HepG2 (cell line): ENCODE results near the gene ANKRD44.

ENCODE experiments used
- CEBPB ChIP-seq: IDR thresholded peaks from 2 replicates; pipeline ENCODE4 v1.6.1; 2011; ENCODE audit warnings: low read depth, low read length, improper control_type of control experiment, borderline replicate concordance
- CHD4 ChIP-seq: fragments of 200-600 bp; sonication (generic); IDR thresholded peaks from 2 replicates; pipeline ENCODE4 v1.7.0; 2017; ENCODE audit warnings: mild to moderate bottlenecking, low read length, borderline replicate concordance
- CTCF ChIP-seq: sonication (generic); formaldehyde crosslinking; IDR thresholded peaks from 2 replicates; pipeline ENCODE4 v1.5.0; 2020; ENCODE audit warnings: mild to moderate bottlenecking, missing genetic modification reagents, moderate library complexity
- DR1 ChIP-seq: sonication (generic); formaldehyde crosslinking; IDR thresholded peaks from 2 replicates; pipeline ENCODE4 v1.8.0; 2021; ENCODE audit warnings: mild to moderate bottlenecking, missing genetic modification reagents, inconsistent platforms
- ELF1 ChIP-seq: sonication (generic); formaldehyde crosslinking; IDR thresholded peaks from 2 replicates; pipeline ENCODE4 v1.4.0; 2020; ENCODE audit warnings: missing genetic modification reagents
- NCOR1 ChIP-seq: fragments of 200-600 bp; sonication (generic); IDR thresholded peaks from 2 replicates; pipeline ENCODE4 v1.7.0; 2017; ENCODE audit warnings: antibody characterized with exemption, low read length, borderline replicate concordance
- POLR2AphosphoS5 ChIP-seq: IDR thresholded peaks from 2 replicates; pipeline ENCODE4 v1.6.1; 2012; ENCODE audit warnings: low read depth, low read length
- PRPF4 ChIP-seq: fragments of 200-400 bp; formaldehyde crosslinking; IDR thresholded peaks from 2 replicates; pipeline ENCODE4 v1.6.1; 2016; ENCODE audit warnings: low read length, low read depth; ENCODE audit not compliant: poor library complexity, severe bottlenecking
- TAF15 ChIP-seq: fragments of 200-400 bp; formaldehyde crosslinking; IDR thresholded peaks from one replicate; pipeline ENCODE4 v1.6.1; 2018; ENCODE audit warnings: mild to moderate bottlenecking, low read depth, low read length; ENCODE audit not compliant: poor library complexity, severe bottlenecking
- TBX2 ChIP-seq: sonication (generic); formaldehyde crosslinking; IDR thresholded peaks from 2 replicates; pipeline ENCODE4 v1.5.0; 2020; ENCODE audit warnings: missing genetic modification reagents, mild to moderate bottlenecking, borderline replicate concordance
- ZNF274 ChIP-seq: sonication (generic); formaldehyde crosslinking; IDR thresholded peaks from 2 replicates; pipeline ENCODE4 v1.5.1; 2020; ENCODE audit warnings: mild to moderate bottlenecking, missing genetic modification reagents
- ZNF414 ChIP-seq: sonication (generic); formaldehyde crosslinking; IDR thresholded peaks from 2 replicates; pipeline ENCODE4 v1.5.0; 2020; ENCODE audit warnings: missing genetic modification reagents
- TF ChIP-seq, protein P1 (sequence below): sonication (generic); formaldehyde crosslinking; IDR thresholded peaks from 2 replicates; pipeline ENCODE4 v1.4.0; 2020; ENCODE audit warnings: missing genetic modification reagents, borderline replicate concordance
- TF ChIP-seq, protein P2 (sequence below), 2 experiments: IDR thresholded peaks; 2 replicates each; pipeline ENCODE4 v1.6.1; 2011 to 2012; ENCODE audit warnings: low read length in 2 of 2, borderline replicate concordance in 1 of 2, low read depth in 1 of 2, mild to moderate bottlenecking in 1 of 2, moderate library complexity in 1 of 2

DNA sequence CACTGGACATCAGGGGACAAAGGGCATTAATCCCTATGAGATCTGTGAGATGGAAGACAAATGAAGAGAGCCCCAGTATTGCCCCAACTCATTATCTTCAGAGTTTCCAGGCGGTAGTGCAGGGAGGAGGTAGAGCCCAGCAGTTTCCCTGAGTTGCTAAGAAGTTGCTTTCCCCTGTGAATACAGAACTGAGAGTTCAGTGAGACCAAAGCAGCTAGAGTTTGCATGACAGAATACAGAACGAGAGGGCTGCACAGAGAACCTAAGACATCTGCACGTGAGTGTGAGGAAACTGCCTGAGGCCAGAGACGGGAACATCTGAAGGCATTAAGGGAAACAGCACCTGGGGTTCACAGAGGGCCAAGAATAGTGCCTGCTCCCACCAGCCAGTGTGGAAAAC, 366.0 kb downstream of the ANKRD44 start:
- TF ChIP-seq ZNF414 (CRISPR knock-in tag) (no peak), CEBPB (no peak), NCOR1 (no peak), DR1 (CRISPR knock-in tag) (no peak), ELF1 (CRISPR knock-in tag) (no peak), POLR2AphosphoS5 (no peak), ZNF274 (no peak), PRPF4 (no peak), CTCF (CRISPR knock-in tag) (no peak), TAF15 (no peak), CHD4 (no peak), TBX2 (no peak)
- TF ChIP-seq, protein P1, sequence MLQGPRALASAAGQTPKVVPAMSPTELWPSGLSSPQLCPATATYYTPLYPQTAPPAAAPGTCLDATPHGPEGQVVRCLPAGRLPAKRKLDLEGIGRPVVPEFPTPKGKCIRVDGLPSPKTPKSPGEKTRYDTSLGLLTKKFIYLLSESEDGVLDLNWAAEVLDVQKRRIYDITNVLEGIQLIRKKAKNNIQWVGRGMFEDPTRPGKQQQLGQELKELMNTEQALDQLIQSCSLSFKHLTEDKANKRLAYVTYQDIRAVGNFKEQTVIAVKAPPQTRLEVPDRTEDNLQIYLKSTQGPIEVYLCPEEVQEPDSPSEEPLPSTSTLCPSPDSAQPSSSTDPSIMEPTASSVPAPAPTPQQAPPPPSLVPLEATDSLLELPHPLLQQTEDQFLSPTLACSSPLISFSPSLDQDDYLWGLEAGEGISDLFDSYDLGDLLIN (CRISPR knock-in tag), result no peak
- TF ChIP-seq, protein P2, sequence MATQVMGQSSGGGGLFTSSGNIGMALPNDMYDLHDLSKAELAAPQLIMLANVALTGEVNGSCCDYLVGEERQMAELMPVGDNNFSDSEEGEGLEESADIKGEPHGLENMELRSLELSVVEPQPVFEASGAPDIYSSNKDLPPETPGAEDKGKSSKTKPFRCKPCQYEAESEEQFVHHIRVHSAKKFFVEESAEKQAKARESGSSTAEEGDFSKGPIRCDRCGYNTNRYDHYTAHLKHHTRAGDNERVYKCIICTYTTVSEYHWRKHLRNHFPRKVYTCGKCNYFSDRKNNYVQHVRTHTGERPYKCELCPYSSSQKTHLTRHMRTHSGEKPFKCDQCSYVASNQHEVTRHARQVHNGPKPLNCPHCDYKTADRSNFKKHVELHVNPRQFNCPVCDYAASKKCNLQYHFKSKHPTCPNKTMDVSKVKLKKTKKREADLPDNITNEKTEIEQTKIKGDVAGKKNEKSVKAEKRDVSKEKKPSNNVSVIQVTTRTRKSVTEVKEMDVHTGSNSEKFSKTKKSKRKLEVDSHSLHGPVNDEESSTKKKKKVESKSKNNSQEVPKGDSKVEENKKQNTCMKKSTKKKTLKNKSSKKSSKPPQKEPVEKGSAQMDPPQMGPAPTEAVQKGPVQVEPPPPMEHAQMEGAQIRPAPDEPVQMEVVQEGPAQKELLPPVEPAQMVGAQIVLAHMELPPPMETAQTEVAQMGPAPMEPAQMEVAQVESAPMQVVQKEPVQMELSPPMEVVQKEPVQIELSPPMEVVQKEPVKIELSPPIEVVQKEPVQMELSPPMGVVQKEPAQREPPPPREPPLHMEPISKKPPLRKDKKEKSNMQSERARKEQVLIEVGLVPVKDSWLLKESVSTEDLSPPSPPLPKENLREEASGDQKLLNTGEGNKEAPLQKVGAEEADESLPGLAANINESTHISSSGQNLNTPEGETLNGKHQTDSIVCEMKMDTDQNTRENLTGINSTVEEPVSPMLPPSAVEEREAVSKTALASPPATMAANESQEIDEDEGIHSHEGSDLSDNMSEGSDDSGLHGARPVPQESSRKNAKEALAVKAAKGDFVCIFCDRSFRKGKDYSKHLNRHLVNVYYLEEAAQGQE (IDR thresholded peaks at IDR 0.05; ENCODE audit: borderline replicate concordance in 1 of 2, low read depth in 1 of 2, low read length in 2 of 2), result no peak
